HL-60 (cell line): ENCODE data around the gene LRRC8E.

Source experiments
- DNase-seq, 2 experiments: peaks; one replicate each; pipeline ENCODE4 v3.0.0-alpha.2; 2010 to 2020; ENCODE audit warnings: low read depth in 1 of 2, low spot score in 1 of 2
- H3K27ac ChIP-seq: fragments of 250-450 bp; sonication (Bioruptor Pico); replicated peaks from 2 replicates; pipeline ENCODE4 v1.5.1; 2020; ENCODE audit warnings: mild to moderate bottlenecking, moderate library complexity
- H3K27me3 ChIP-seq: fragments of 250-450 bp; sonication (Bioruptor Pico); 2 replicates; pipeline ENCODE4 v1.5.1; 2021; ENCODE audit warnings: mild to moderate bottlenecking, moderate library complexity; ENCODE audit not compliant: insufficient read depth, poor library complexity, severe bottlenecking
- H3K4me3 ChIP-seq: replicated peaks from 2 replicates; pipeline ENCODE4 v1.5.1; 2011; ENCODE audit warnings: mild to moderate bottlenecking, control low read depth, low read length; ENCODE audit not compliant: insufficient read depth
- GABPA ChIP-seq: IDR thresholded peaks from 2 replicates; pipeline ENCODE4 v1.6.1; 2012; ENCODE audit warnings: low read depth
- POLR2AphosphoS5 ChIP-seq: IDR thresholded peaks from 2 replicates; pipeline ENCODE4 v1.6.1; 2012; ENCODE audit warnings: low read depth
- SPI1 ChIP-seq: IDR thresholded peaks from 2 replicates; pipeline ENCODE4 v1.6.1; 2012; ENCODE audit warnings: low read depth, mild to moderate bottlenecking, borderline replicate concordance
- long read RNA-seq: library from polyadenylated mRNA; unstranded; transcript quantifications from one replicate; pipeline ENCODE4 v2.0.0, GENCODE V29; 2020
- TF ChIP-seq, protein P1 (sequence below): IDR thresholded peaks from one replicate; pipeline ENCODE4 v1.5.1; 2011; ENCODE audit warnings: low read length, control low read depth, inconsistent platforms; ENCODE audit not compliant: insufficient read depth
- TF ChIP-seq, protein P2 (sequence below): IDR thresholded peaks from 2 replicates; pipeline ENCODE4 v1.6.1; 2012; ENCODE audit warnings: low read depth; ENCODE audit not compliant: insufficient replicate concordance

The LRRC8E gene
- long read RNA-seq, result 0 reads

DNA sequence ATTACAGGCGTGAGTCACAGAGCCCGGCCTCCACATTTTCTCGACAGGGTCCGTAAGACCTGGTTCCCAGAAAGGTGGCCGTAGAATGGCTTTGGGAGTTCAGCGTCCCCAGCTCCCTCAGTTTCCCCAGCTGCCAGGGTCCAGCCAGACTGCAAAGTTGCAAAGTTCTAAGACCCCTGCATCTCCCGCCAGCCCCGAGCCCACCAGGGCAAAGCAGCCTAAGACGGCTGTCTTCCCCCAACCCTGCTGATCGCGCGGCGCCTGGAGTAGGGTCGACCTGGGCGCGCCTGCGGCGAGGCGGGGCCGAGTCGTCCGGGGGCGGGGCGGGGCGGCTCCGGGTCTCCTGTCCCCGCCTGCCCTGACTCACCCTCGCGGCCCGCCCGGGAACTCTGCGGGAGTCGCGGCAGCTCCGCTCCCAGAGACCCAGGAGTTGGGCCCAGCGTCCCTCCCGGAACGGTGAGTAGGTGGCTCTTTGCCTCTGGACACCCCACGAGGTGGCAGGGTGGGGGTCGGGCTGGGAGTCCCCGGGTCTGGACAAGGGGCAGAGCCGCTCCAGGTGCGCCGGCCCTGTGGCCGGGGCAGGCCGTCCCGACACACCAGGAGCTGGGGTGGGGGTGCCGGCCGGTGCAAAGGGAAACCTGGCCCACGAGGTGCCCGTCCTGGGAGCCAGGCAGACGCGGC is at the start of gene LRRC8E:
Gene LRRC8E, plus strand, starts transcription at position 366 of the 681 bp plus-strand sequence. CDS start 7,094 bp downstream, outside the sequence.
- no peak within 1 kb of the TSS for H3K4me3 ChIP-seq
- peaks cover 21% of the 10 kb centered on the region for H3K27me3 ChIP-seq
- TF ChIP-seq SPI1 (no peak), GABPA (no peak), POLR2AphosphoS5 (no peak)
- TF ChIP-seq, protein P1, sequence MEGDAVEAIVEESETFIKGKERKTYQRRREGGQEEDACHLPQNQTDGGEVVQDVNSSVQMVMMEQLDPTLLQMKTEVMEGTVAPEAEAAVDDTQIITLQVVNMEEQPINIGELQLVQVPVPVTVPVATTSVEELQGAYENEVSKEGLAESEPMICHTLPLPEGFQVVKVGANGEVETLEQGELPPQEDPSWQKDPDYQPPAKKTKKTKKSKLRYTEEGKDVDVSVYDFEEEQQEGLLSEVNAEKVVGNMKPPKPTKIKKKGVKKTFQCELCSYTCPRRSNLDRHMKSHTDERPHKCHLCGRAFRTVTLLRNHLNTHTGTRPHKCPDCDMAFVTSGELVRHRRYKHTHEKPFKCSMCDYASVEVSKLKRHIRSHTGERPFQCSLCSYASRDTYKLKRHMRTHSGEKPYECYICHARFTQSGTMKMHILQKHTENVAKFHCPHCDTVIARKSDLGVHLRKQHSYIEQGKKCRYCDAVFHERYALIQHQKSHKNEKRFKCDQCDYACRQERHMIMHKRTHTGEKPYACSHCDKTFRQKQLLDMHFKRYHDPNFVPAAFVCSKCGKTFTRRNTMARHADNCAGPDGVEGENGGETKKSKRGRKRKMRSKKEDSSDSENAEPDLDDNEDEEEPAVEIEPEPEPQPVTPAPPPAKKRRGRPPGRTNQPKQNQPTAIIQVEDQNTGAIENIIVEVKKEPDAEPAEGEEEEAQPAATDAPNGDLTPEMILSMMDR, result no peak
- TF ChIP-seq, protein P2, sequence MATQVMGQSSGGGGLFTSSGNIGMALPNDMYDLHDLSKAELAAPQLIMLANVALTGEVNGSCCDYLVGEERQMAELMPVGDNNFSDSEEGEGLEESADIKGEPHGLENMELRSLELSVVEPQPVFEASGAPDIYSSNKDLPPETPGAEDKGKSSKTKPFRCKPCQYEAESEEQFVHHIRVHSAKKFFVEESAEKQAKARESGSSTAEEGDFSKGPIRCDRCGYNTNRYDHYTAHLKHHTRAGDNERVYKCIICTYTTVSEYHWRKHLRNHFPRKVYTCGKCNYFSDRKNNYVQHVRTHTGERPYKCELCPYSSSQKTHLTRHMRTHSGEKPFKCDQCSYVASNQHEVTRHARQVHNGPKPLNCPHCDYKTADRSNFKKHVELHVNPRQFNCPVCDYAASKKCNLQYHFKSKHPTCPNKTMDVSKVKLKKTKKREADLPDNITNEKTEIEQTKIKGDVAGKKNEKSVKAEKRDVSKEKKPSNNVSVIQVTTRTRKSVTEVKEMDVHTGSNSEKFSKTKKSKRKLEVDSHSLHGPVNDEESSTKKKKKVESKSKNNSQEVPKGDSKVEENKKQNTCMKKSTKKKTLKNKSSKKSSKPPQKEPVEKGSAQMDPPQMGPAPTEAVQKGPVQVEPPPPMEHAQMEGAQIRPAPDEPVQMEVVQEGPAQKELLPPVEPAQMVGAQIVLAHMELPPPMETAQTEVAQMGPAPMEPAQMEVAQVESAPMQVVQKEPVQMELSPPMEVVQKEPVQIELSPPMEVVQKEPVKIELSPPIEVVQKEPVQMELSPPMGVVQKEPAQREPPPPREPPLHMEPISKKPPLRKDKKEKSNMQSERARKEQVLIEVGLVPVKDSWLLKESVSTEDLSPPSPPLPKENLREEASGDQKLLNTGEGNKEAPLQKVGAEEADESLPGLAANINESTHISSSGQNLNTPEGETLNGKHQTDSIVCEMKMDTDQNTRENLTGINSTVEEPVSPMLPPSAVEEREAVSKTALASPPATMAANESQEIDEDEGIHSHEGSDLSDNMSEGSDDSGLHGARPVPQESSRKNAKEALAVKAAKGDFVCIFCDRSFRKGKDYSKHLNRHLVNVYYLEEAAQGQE, result no peak

DNA sequence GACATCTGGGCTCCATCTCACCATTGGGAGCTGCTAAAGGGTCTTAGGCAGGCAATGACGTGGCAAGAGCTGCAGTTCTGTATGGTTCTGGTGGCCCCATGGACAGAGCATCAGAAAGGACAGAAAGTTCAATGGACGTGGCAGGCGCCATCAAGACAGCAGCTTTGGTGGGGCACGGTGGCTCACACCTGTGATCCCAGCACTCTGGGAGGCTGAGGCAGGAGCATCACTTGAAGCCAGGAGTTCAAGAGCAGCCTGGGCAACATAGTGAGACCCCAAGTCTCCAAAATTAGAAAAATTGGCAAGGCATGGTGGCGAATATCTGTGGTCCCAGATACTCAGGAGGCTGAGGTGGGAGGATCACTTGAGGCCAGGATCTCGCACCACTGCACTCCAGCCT is 48.8 kb upstream of the LRRC8E start:
- H3K27me3 ChIP-seq, result no peaks in the 10 kb centered on the region
- DNase-seq, result no peak
- no peak overlapping the region for H3K4me3 ChIP-seq
- TF ChIP-seq GABPA (no peak), SPI1 (no peak), POLR2AphosphoS5 (no peak)
- TF ChIP-seq, protein P2, result no peak
- TF ChIP-seq, protein P1, result no peak
- H3K27ac ChIP-seq, result no peak overlapping the region

More for the DNA sequence above, at the start of gene LRRC8E:
- no peak within 1 kb of the TSS for H3K27ac ChIP-seq
- no peak for DNase-seq

DNA sequence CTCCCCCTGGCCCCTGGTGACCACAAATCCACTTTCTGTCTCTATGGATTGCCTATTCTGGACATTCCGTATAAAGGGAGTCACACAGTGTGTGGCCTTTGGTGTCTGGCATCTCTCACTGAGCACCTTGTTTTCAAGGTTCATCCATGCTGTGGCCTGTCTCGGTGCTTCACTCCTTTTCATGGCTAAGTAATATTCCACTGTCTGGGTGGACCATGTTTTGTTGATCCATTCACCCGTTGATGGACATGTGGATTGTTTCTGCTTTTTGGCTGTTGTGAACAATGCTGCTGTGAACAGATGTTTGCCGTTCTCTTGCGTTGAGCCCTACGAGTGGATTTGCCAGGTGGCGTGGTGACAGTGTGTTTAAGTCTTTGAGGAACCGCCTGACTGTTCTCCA is 47.7 kb upstream of the LRRC8E start:
- no peak overlapping the region for H3K4me3 ChIP-seq
- H3K27me3 ChIP-seq, result no peaks in the 10 kb centered on the region
- no peak for TF ChIP-seq GABPA
- TF ChIP-seq, protein P2, result no peak
- no peak for TF ChIP-seq SPI1
- no peak for TF ChIP-seq POLR2AphosphoS5
- TF ChIP-seq, protein P1, result no peak
- H3K27ac ChIP-seq, result no peak overlapping the region
- DNase-seq, result no peak
